AG10803 (cell line): Measurements from ENCODE around the gene PSG1.
"Not testable (repeated sequence)": the region's sequence is repeated elsewhere in the genome, so short reads cannot be mapped to it uniquely, and the experiment has no call there.

Experiments
- DNase-seq: peaks from one replicate; pipeline ENCODE4 v3.0.0; 2010; ENCODE audit warnings: low read depth
- H3K4me3 ChIP-seq: 2 replicates; pipeline ENCODE4 v1.5.1; 2011; ENCODE audit warnings: mild to moderate bottlenecking, low read length, control low read depth
- CTCF ChIP-seq: conservative IDR thresholded peaks from 2 replicates; pipeline ENCODE4 v1.5.1; 2011; ENCODE audit warnings: mild to moderate bottlenecking, low read length, control low read depth, inconsistent platforms

The PSG1 gene

GRCh38 chr19:42872608-42873007, 6.9 kb downstream of the PSG1 start:
- no peak overlapping the region for H3K4me3 ChIP-seq
- DNase-seq = no peak
- peak; percentile 33 for TF ChIP-seq CTCF

GRCh38 chr19:42857544-42857867, 22.0 kb downstream of the PSG1 start:
- DNase-seq = no peak
- no peak for TF ChIP-seq CTCF
- H3K4me3 ChIP-seq = no peak overlapping the region

- DNase-seq, H3K4me3 ChIP-seq: not testable (repeated sequence)
- TF ChIP-seq CTCF = peak; percentile 48
Measured at GRCh38 chr19:42856866-42857543, 22.5 kb downstream of the PSG1 start.

GRCh38 chr19:42854745-42855144, 24.8 kb downstream of the PSG1 start:
- H3K4me3 ChIP-seq, DNase-seq: not testable (repeated sequence)

- not testable (repeated sequence) for H3K4me3 ChIP-seq, DNase-seq
Measured at GRCh38 chr19:42853231-42853630, 26.3 kb downstream of the PSG1 start.

- peak; percentile 52 for DNase-seq
- not testable (repeated sequence) for H3K4me3 ChIP-seq
Measured at GRCh38 chr19:42852821-42853220, 26.7 kb downstream of the PSG1 start.

- not testable (repeated sequence) for DNase-seq, H3K4me3 ChIP-seq
Measured at GRCh38 chr19:42851718-42852280, 27.7 kb downstream of the PSG1 start.

- TF ChIP-seq CTCF = no peak
- peak; percentile 99 for DNase-seq
Measured at GRCh38 chr19:42850981-42851717, 28.4 kb downstream of the PSG1 start.

GRCh38 chr19:42846597-42846996, 32.9 kb downstream of the PSG1 start:
- DNase-seq = no peak
- no peak for TF ChIP-seq CTCF
- no peak overlapping the region for H3K4me3 ChIP-seq

More at GRCh38 chr19:42850981-42851717, 28.4 kb downstream of the PSG1 start:
- H3K4me3 ChIP-seq = no peak overlapping the region

- not testable (repeated sequence) for DNase-seq, H3K4me3 ChIP-seq
Measured at GRCh38 chr19:42843631-42844030, 35.9 kb downstream of the PSG1 start.

GRCh38 chr19:42832746-42833442, 46.6 kb downstream of the PSG1 start:
- H3K4me3 ChIP-seq = not testable (repeated sequence)
- peak; percentile 47 for DNase-seq

GRCh38 chr19:42832023-42832680, 47.4 kb downstream of the PSG1 start:
- DNase-seq, H3K4me3 ChIP-seq: not testable (repeated sequence)
